Measurements from ENCODE around the gene PKLR.

DNA sequence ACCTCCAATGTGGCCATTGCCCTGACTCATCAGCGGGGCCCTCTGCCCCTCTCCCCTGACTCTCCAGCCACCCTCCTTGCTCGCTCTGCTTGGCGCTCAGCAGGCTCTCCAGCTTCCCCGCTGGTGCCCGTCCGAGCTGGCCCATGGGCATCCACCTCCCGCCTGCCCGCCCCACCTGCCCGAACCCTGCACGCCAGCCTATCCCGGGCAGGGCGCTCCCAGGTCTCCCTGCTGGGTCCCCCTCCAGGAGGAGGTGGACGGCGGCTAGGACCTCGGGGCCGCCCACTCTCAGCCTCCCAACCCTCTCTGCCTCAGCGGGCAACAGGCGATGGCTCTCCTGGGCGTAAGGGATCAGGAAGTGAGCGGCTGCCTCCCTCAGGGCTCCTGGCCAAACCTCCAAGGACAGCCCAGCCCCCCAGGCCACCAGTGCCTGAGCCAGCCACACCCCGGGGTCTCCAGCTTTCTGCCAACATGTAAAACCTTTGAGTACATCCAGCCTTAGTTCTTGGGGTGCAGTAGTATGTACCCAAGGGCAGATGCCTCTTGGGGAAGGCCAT, 13.2 kb downstream of the PKLR start:
- TF ChIP-seq, protein P1, sequence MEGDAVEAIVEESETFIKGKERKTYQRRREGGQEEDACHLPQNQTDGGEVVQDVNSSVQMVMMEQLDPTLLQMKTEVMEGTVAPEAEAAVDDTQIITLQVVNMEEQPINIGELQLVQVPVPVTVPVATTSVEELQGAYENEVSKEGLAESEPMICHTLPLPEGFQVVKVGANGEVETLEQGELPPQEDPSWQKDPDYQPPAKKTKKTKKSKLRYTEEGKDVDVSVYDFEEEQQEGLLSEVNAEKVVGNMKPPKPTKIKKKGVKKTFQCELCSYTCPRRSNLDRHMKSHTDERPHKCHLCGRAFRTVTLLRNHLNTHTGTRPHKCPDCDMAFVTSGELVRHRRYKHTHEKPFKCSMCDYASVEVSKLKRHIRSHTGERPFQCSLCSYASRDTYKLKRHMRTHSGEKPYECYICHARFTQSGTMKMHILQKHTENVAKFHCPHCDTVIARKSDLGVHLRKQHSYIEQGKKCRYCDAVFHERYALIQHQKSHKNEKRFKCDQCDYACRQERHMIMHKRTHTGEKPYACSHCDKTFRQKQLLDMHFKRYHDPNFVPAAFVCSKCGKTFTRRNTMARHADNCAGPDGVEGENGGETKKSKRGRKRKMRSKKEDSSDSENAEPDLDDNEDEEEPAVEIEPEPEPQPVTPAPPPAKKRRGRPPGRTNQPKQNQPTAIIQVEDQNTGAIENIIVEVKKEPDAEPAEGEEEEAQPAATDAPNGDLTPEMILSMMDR (IDR thresholded peaks at IDR 0.05): no peak
- no peak for TF ChIP-seq POLR2A (IDR thresholded peaks at IDR 0.05)
